ENCODE measurements around the gene PXK.
"Not testable (repeated sequence)": the region's sequence is repeated elsewhere in the genome, so short reads cannot be mapped to it uniquely, and the experiment has no call there.

- TF ChIP-seq, protein P1, sequence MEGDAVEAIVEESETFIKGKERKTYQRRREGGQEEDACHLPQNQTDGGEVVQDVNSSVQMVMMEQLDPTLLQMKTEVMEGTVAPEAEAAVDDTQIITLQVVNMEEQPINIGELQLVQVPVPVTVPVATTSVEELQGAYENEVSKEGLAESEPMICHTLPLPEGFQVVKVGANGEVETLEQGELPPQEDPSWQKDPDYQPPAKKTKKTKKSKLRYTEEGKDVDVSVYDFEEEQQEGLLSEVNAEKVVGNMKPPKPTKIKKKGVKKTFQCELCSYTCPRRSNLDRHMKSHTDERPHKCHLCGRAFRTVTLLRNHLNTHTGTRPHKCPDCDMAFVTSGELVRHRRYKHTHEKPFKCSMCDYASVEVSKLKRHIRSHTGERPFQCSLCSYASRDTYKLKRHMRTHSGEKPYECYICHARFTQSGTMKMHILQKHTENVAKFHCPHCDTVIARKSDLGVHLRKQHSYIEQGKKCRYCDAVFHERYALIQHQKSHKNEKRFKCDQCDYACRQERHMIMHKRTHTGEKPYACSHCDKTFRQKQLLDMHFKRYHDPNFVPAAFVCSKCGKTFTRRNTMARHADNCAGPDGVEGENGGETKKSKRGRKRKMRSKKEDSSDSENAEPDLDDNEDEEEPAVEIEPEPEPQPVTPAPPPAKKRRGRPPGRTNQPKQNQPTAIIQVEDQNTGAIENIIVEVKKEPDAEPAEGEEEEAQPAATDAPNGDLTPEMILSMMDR (IDR thresholded peaks at IDR 0.05) = not testable (repeated sequence)
- not testable (repeated sequence) for TF ChIP-seq EP300 (IDR thresholded peaks at IDR 0.05); POLR2A (IDR thresholded peaks at IDR 0.05; ENCODE audit: low read depth); POLR2AphosphoS5 (IDR thresholded peaks at IDR 0.05)
Observed at GRCh38 chr3:58288964-58289613, 43.6 kb upstream of the PXK start.
